ENCODE results near the gene ENPEP.

GRCh38 chr4:110505440-110505839, 29.5 kb downstream of the ENPEP start:
- TF ChIP-seq CTCF (IDR thresholded peaks at IDR 0.05) (no peak), POLR2A (IDR thresholded peaks at IDR 0.05) (no peak)

Data from heart left ventricle (tissue), 13 donors.